ENCODE results near the gene NDUFB7. TPM values are rescaled to one million over a fixed set of nuclear protein-coding genes. Genes with fewer than 3 reads are reported as not detected.

The NDUFB7 gene
- total RNA-seq, 6 experiments from 2014 or later = 81.7 to 275 (median 112) TPM

DNA sequence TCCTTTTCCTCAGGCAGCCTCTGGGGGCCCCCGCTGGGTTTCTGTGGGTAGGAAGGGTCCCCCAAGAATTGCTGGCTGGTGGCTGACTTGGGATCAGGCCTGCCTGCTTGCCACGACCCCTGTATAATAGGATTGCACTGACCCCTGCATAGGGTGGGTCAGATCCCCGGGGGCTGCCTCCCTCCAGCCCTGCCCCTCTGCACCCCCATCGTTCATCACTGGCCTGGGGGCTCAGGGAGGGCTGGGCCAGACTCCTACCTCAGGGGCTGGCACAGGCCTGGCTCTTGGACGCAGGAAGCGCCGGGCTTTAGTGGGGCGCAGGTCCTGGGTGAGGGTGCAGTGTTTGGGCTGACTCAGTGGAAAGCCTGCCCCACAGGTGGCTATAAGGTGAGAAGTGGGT is 10.6 kb downstream of the NDUFB7 start:
- ATAC-seq = no peak
- no CpG with 5 or more reads among the region's 8 CpGs for WGBS (ENCODE audit: insufficient coverage, low coverage, low lambda C conversion rate, missing lambda C conversion rate)
- peaks cover 0 to 13% (median 0%) of the 10 kb centered on the region in 4 donors for H3K4me1 ChIP-seq
- no peaks in the 10 kb centered on the region for H3K9me3 ChIP-seq
- no peak overlapping the region for H3K4me3 ChIP-seq
- no peak overlapping the region for H3K27ac ChIP-seq
- H3K36me3 ChIP-seq = peaks cover 0 to 16% (median 0%) of the 10 kb centered on the region in 4 donors
- no peak for DNase-seq
- no peaks in the 10 kb centered on the region for H3K27me3 ChIP-seq
- intact Hi-C loops (cut with DNase I) = no loop called here
- TF ChIP-seq, protein P1, sequence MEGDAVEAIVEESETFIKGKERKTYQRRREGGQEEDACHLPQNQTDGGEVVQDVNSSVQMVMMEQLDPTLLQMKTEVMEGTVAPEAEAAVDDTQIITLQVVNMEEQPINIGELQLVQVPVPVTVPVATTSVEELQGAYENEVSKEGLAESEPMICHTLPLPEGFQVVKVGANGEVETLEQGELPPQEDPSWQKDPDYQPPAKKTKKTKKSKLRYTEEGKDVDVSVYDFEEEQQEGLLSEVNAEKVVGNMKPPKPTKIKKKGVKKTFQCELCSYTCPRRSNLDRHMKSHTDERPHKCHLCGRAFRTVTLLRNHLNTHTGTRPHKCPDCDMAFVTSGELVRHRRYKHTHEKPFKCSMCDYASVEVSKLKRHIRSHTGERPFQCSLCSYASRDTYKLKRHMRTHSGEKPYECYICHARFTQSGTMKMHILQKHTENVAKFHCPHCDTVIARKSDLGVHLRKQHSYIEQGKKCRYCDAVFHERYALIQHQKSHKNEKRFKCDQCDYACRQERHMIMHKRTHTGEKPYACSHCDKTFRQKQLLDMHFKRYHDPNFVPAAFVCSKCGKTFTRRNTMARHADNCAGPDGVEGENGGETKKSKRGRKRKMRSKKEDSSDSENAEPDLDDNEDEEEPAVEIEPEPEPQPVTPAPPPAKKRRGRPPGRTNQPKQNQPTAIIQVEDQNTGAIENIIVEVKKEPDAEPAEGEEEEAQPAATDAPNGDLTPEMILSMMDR (IDR thresholded peaks at IDR 0.05) = no peak

GRCh38 chr19:14560776-14561108 is 11.1 kb downstream of the NDUFB7 start:
- no peaks in the 10 kb centered on the region for H3K9me3 ChIP-seq
- WGBS (ENCODE audit: insufficient coverage, low coverage, low lambda C conversion rate, missing lambda C conversion rate) = no CpG with 5 or more reads among the region's 6 CpGs
- TF ChIP-seq, protein P1 (IDR thresholded peaks at IDR 0.05) = no peak
- no peak for TF ChIP-seq POLR2A (IDR thresholded peaks at IDR 0.05)
- H3K36me3 ChIP-seq = peaks cover 0 to 10% (median 0%) of the 10 kb centered on the region in 4 donors
- peaks cover 0 to 13% (median 0%) of the 10 kb centered on the region in 4 donors for H3K4me1 ChIP-seq
- no peaks in the 10 kb centered on the region for H3K27me3 ChIP-seq
- H3K4me3 ChIP-seq = no peak overlapping the region
- no peak for DNase-seq
- no peak for ATAC-seq
- intact Hi-C loops (cut with DNase I) = no loop called here
- H3K27ac ChIP-seq = no peak overlapping the region

DNA sequence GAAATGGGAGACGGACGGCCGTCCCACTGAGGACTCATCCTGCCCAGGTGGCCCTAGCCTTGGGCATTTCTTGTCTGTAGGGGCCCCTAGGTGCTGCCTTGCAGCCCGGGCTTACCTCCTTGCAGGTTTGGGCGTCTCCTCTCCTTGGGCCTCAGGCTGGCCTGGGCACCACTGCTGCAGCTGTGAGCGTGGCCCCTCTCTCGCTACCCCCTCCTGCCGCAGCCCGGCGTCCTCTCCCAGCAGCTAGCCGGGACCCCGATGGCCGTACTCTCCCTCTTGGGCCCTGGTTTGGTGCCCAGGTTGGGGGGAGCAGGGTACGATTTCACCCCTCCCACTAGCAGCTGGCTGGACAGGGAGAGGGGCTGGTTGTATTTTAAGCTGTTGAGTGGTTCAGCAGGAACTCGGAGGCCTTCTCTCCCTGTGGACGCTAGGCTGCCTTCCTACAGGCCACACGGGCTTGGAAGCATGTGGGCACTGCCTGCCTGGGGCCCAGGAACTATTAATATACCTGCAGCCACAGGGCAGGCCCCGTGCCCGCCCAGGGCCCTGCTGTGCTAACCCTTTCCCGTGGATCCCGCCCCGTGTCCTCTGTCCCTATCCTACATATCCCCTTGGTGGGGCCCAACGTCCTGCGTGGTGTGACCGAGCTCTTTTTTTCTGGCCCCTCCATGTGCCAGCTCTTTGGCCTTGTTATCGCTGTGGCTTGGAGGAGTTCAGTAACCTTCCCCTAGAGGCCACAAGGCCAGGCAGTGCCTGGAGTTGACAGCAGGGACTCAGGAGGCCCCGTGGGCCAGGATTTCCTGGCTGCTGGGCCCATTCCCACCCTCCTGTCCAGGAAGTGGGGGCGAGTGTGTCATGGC is 11.7 kb downstream of the NDUFB7 start:
- Histone ChIP-seq H3K4me1 (peaks cover 0 to 13% (median 0%) of the 10 kb centered on the region in 4 donors), H3K27ac (no peak overlapping the region), H3K36me3 (peaks cover 0 to 7% (median 0%) of the 10 kb centered on the region in 4 donors), H3K27me3 (no peaks in the 10 kb centered on the region), H3K4me3 (no peak overlapping the region), H3K9me3 (no peaks in the 10 kb centered on the region)
- intact Hi-C loops (cut with DNase I) = loop anchor here in 1 of 2 donors (10.0 kb wide), 1 partner anchor 55 kb away; no protein-coding TSS in a partner anchor
- ATAC-seq = no peak
- 48% methylated on average over 11 of the region's 28 CpGs for WGBS (ENCODE audit: insufficient coverage, low coverage, low lambda C conversion rate, missing lambda C conversion rate)
- TF ChIP-seq, protein P1 (IDR thresholded peaks at IDR 0.05) = no peak
- TF ChIP-seq POLR2A (IDR thresholded peaks at IDR 0.05) = no peak
- no peak for DNase-seq

- intact Hi-C loops (cut with DNase I) = loop anchor here in 1 of 2 donors (10.0 kb wide), 1 partner anchor 54 kb away; no protein-coding TSS in a partner anchor
- H3K4me1 ChIP-seq = peaks cover 0 to 29% (median 7%) of the 10 kb centered on the region in 4 donors
- no peaks in the 10 kb centered on the region for H3K9me3 ChIP-seq
- peaks cover 0 to 1% (median 0%) of the 10 kb centered on the region in 4 donors for H3K36me3 ChIP-seq
- no peak for ATAC-seq
- H3K4me3 ChIP-seq = no peak overlapping the region
- 80% methylated on average over 2 of the region's 23 CpGs for WGBS (ENCODE audit: insufficient coverage, low coverage, low lambda C conversion rate, missing lambda C conversion rate)
- H3K27me3 ChIP-seq = no peaks in the 10 kb centered on the region
- no peak overlapping the region for H3K27ac ChIP-seq
- TF ChIP-seq, protein P1 (IDR thresholded peaks at IDR 0.05) = no peak
- TF ChIP-seq POLR2A (IDR thresholded peaks at IDR 0.05) = no peak
- no peak for DNase-seq
Observed at GRCh38 chr19:14558370-14559066, 13.3 kb downstream of the NDUFB7 start.
